ENCODE measurements around the gene DLST.

DNA sequence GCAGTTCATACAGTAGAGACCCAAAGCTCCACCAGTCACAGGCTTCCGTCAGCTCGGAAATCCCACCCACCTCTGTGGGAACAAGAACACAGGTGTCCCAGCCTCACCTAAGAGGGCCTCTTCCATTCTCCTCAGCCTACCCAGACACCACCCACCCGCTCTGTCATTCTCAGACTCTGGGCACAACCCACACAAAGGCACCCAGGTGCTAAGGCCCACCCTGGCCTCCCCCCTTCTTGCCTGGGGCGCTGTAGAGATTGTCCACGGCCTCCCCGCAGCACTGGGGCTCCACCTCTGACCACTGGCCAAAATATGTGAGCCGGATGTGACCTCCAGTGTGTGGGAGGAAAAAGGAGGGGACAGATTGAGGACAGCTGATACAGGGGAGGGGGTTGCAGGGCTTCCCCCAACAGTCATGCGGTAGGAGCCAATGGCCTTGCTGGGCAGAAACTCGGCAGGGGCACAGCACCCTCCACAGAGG lies 27.2 kb downstream of the DLST start:
- TF ChIP-seq, protein P1, sequence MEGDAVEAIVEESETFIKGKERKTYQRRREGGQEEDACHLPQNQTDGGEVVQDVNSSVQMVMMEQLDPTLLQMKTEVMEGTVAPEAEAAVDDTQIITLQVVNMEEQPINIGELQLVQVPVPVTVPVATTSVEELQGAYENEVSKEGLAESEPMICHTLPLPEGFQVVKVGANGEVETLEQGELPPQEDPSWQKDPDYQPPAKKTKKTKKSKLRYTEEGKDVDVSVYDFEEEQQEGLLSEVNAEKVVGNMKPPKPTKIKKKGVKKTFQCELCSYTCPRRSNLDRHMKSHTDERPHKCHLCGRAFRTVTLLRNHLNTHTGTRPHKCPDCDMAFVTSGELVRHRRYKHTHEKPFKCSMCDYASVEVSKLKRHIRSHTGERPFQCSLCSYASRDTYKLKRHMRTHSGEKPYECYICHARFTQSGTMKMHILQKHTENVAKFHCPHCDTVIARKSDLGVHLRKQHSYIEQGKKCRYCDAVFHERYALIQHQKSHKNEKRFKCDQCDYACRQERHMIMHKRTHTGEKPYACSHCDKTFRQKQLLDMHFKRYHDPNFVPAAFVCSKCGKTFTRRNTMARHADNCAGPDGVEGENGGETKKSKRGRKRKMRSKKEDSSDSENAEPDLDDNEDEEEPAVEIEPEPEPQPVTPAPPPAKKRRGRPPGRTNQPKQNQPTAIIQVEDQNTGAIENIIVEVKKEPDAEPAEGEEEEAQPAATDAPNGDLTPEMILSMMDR (conservative IDR thresholded peaks at IDR 0.05; ENCODE audit: low read depth, low read length), result no peak
- TF ChIP-seq MXI1 (IDR thresholded peaks at IDR 0.05; ENCODE audit: borderline replicate concordance, low read depth, low read length) (no peak), POLR2A (IDR thresholded peaks at IDR 0.05; ENCODE audit: low read depth, low read length) (no peak), RAD21 (IDR thresholded peaks at IDR 0.05; ENCODE audit: low read length) (no peak), RFX5 (IDR thresholded peaks at IDR 0.05; ENCODE audit: low read depth, low read length) (no peak), CEBPB (IDR thresholded peaks at IDR 0.05; ENCODE audit: low read depth, low read length) (no peak), MAFK (IDR thresholded peaks at IDR 0.05; ENCODE audit: low read depth, low read length) (no peak), BHLHE40 (IDR thresholded peaks at IDR 0.05; ENCODE audit: low read depth, low read length) (no peak)
- TF ChIP-seq, protein P2, sequence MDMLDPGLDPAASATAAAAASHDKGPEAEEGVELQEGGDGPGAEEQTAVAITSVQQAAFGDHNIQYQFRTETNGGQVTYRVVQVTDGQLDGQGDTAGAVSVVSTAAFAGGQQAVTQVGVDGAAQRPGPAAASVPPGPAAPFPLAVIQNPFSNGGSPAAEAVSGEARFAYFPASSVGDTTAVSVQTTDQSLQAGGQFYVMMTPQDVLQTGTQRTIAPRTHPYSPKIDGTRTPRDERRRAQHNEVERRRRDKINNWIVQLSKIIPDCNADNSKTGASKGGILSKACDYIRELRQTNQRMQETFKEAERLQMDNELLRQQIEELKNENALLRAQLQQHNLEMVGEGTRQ (IDR thresholded peaks at IDR 0.05; ENCODE audit: low read depth, low read length), result no peak
- TF ChIP-seq, protein P3, sequence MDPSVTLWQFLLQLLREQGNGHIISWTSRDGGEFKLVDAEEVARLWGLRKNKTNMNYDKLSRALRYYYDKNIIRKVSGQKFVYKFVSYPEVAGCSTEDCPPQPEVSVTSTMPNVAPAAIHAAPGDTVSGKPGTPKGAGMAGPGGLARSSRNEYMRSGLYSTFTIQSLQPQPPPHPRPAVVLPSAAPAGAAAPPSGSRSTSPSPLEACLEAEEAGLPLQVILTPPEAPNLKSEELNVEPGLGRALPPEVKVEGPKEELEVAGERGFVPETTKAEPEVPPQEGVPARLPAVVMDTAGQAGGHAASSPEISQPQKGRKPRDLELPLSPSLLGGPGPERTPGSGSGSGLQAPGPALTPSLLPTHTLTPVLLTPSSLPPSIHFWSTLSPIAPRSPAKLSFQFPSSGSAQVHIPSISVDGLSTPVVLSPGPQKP (IDR thresholded peaks at IDR 0.05; ENCODE audit: borderline replicate concordance, low read depth, low read length), result no peak

Data from IMR-90 (cell line).